A549 (cell line): Measurements from ENCODE around the gene TAF1A. TPM values are rescaled to one million over a fixed set of nuclear protein-coding genes. Genes with fewer than 3 reads are reported as not detected.

ENCODE experiments used
- ATAC-seq, 2 experiments: fragments of 200-7000 bp in 1 of 2; fragments of >200 bp in 1 of 2; cut with Nextera tagmentation in 1 of 2; cut with Tn5 transposase in 1 of 2; 3 replicates each; pipeline versions ENCODE4 v1.8.0 to v1.9.1; 2018 to 2020; ENCODE audit warnings: mild to moderate bottlenecking in 1 of 2, moderate library complexity in 1 of 2
- CTCF ChIA-PET: fragments of 300-600 bp; sonication (Branson Sonifier 250); formaldehyde crosslinking; extraction: SDS; loops from one replicate; lab custom pipeline; 2021; ENCODE audit warnings: antibody characterized with exemption, inconsistent platforms; lab: Yijun Ruan, JAX
- POLR2A ChIA-PET: fragments of 350-600 bp; formaldehyde crosslinking; extraction: SDS; loops from one replicate; lab custom pipeline; 2021; ENCODE audit warnings: antibody characterized with exemption, inconsistent platforms; lab: Yijun Ruan, JAX
- DNase-seq, 2 experiments: peaks; one replicate each; pipeline versions ENCODE4 v3.0.0 to v3.0.0-alpha.2; 2011 to 2016; ENCODE audit warnings: low read depth in 1 of 2, low spot score in 1 of 2
- FAIRE-seq: peaks from 2 replicates; lab custom pipeline; 2011; peaks lifted over from hg19 to GRCh38; lab: Jason Lieb, UNC
- H3K27ac ChIP-seq, 2 experiments: fragments of >200 bp; sonication (Bioruptor Twin); formaldehyde crosslinking; 3 replicates each; pipeline ENCODE4 v1.5.1; 2016 to 2017
- H3K4me1 ChIP-seq: fragments of >200 bp; sonication (Bioruptor Twin); formaldehyde crosslinking; 3 replicates; pipeline ENCODE4 v1.6.1; 2016
- H3K4me2 ChIP-seq: fragments of >200 bp; sonication (Bioruptor Twin); formaldehyde crosslinking; 3 replicates; pipeline ENCODE4 v1.6.1; 2016
- H3K4me3 ChIP-seq: fragments of >200 bp; sonication (Bioruptor Twin); formaldehyde crosslinking; 3 replicates; pipeline ENCODE4 v1.5.1; 2016
- H3K9me3 ChIP-seq: fragments of >200 bp; sonication (Bioruptor Twin); formaldehyde crosslinking; 3 replicates; pipeline ENCODE4 v1.6.1; 2016
- BHLHE40 ChIP-seq: IDR thresholded peaks from 2 replicates; pipeline ENCODE4 v1.6.1; 2012; ENCODE audit warnings: low read depth, low read length, inconsistent platforms
- CHD2 ChIP-seq: fragments of 150-350 bp; IDR thresholded peaks from 2 replicates; pipeline ENCODE4 v1.6.1; 2014; ENCODE audit warnings: low read length; ENCODE audit not compliant: partially characterized antibody
- ELK1 ChIP-seq: fragments of 150-350 bp; IDR thresholded peaks from 2 replicates; pipeline ENCODE4 v1.6.1; 2014; ENCODE audit warnings: low read depth, mild to moderate bottlenecking, low read length
- HOXB5 ChIP-seq: fragments of 250-450 bp; sonication (Bioruptor Pico); IDR thresholded peaks from 2 replicates; pipeline ENCODE4 v1.5.0; 2020; ENCODE audit warnings: mild to moderate bottlenecking, moderate library complexity
- JUN ChIP-seq, 2 experiments: fragments of >200 bp; sonication (Bioruptor Twin); formaldehyde crosslinking; IDR thresholded peaks; 2 replicates in 1 of 2; 3 replicates in 1 of 2; pipeline ENCODE4 v1.6.1; 2016 to 2017
- JUNB ChIP-seq: fragments of >200 bp; sonication (Bioruptor Twin); formaldehyde crosslinking; IDR thresholded peaks from 2 replicates; pipeline ENCODE4 v1.6.1; 2016
- KDM1A ChIP-seq: fragments of 200-600 bp; sonication (generic); IDR thresholded peaks from 2 replicates; pipeline ENCODE4 v1.6.1; 2016; ENCODE audit warnings: low read depth, mild to moderate bottlenecking
- MYC ChIP-seq: IDR thresholded peaks from 2 replicates; pipeline ENCODE4 v1.6.1; 2012; ENCODE audit warnings: mild to moderate bottlenecking, inconsistent platforms, low read length, improper control_type of control experiment, borderline replicate concordance
- POLR2AphosphoS2 ChIP-seq: conservative IDR thresholded peaks from 2 replicates; pipeline ENCODE4 v1.6.1; 2012; ENCODE audit warnings: low read length, improper control_type of control experiment, inconsistent platforms
- RARB ChIP-seq: fragments of 250-450 bp; sonication (Bioruptor Pico); IDR thresholded peaks from 2 replicates; pipeline ENCODE4 v1.8.0; 2021; ENCODE audit warnings: mild to moderate bottlenecking, moderate library complexity
- REST ChIP-seq: fragments of 200-600 bp; sonication (generic); IDR thresholded peaks from 2 replicates; pipeline ENCODE4 v1.6.1; 2016; ENCODE audit warnings: antibody characterized with exemption, mild to moderate bottlenecking, moderate library complexity
- SREBF2 ChIP-seq: fragments of 450-650 bp; IDR thresholded peaks from 2 replicates; pipeline ENCODE4 v1.6.1; 2014; ENCODE audit warnings: mild to moderate bottlenecking, moderate library complexity
- ZNF302 ChIP-seq: fragments of 250-450 bp; sonication (Bioruptor Pico); IDR thresholded peaks from 2 replicates; pipeline ENCODE4 v1.9.0; 2021; ENCODE audit warnings: inconsistent platforms, mild to moderate bottlenecking, moderate library complexity
- WGBS: methylation state at CpG from one replicate; pipeline ENCODE4 v1.1.6; 2017; ENCODE audit errors: missing lambda C conversion rate; 5-methylcytosine and 5-hydroxymethylcytosine counted together
- polyA plus RNA-seq, 4 experiments: library from polyadenylated mRNA; depleted of rRNA in 3 of 4; stranded (reverse); fragments of >200 nt; fragmentation: RNase III in 1 of 4; extraction: RNeasy Plus Mini Kit Qiagen cat#74134 plus additional on column Dnase treatment in 1 of 4; gene quantifications; 2 replicates in 3 of 4; 3 replicates in 1 of 4; pipeline ENCODE4 v1.2.3, GENCODE V29; 2011 to 2017
- TF ChIP-seq, protein P1 (sequence below): IDR thresholded peaks from 2 replicates; pipeline ENCODE4 v1.6.1; 2012
- TF ChIP-seq, protein P2 (sequence below): fragments of >200 bp; sonication (Bioruptor Twin); formaldehyde crosslinking; IDR thresholded peaks from 2 replicates; pipeline ENCODE4 v1.6.1; 2016
- TF ChIP-seq, protein P3 (sequence below): fragments of >200 bp; sonication (Bioruptor Twin); formaldehyde crosslinking; IDR thresholded peaks from 3 replicates; pipeline ENCODE4 v1.5.1; 2016

The TAF1A gene
- polyA plus RNA-seq, 2 of the 4 experiments (the other 2 are of a cell fraction) = 11.7 to 21.7 TPM

GRCh38 chr1:222535455-222535854 lies 54.3 kb downstream of the TAF1A start:
- no peak overlapping the region for H3K4me2 ChIP-seq
- no peak overlapping the region for H3K4me3 ChIP-seq
- H3K27ac ChIP-seq = no peak overlapping the region
- ATAC-seq = no peak
- POLR2A ChIA-PET = no interaction called here
- no peaks in the 10 kb centered on the region for H3K9me3 ChIP-seq
- TF ChIP-seq, protein P1, sequence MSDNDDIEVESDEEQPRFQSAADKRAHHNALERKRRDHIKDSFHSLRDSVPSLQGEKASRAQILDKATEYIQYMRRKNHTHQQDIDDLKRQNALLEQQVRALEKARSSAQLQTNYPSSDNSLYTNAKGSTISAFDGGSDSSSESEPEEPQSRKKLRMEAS = no peak
- TF ChIP-seq JUN (IDR thresholded peaks at IDR 0.05) = no peak
- no peak for FAIRE-seq
- 77% methylated on average over 5 of the region's 5 CpGs for WGBS
- CTCF ChIA-PET = no interaction called here
- no peak for DNase-seq
- no peaks in the 10 kb centered on the region for H3K4me1 ChIP-seq

GRCh38 chr1:222530852-222531251 lies 58.9 kb downstream of the TAF1A start:
- ChIA-PET CTCF (no interaction called here), POLR2A (no interaction called here)
- no peak overlapping the region for H3K4me2 ChIP-seq
- H3K27ac ChIP-seq = no peak overlapping the region
- 68% methylated on average over 6 of the region's 6 CpGs for WGBS
- no peak for DNase-seq
- ATAC-seq = no peak
- no peak for TF ChIP-seq SREBF2
- TF ChIP-seq ZNF302 = no peak
- no peak for TF ChIP-seq ELK1
- no peak for TF ChIP-seq HOXB5
- no peak for FAIRE-seq
- H3K4me3 ChIP-seq = no peak overlapping the region
- H3K9me3 ChIP-seq = no peaks in the 10 kb centered on the region
- no peaks in the 10 kb centered on the region for H3K4me1 ChIP-seq

DNA sequence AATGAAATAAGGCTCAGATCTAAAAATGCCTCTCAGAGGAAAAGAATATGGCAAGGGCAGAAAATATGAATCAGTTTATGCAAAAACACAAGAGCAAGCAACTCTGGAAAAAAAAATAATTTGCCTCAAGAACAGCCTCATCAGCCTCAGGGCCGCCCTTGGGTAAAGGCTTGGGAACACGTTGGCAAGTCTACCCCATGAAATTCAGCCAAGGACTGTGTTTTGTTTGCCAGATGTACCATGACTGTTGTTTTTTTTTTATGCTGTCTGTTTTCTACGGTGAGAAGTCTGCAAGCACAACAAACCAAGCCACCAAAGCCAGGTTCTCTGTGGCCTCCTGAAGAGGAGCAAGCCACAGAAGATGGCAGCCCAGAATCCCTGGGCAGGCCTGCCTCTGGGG lies 59.8 kb downstream of the TAF1A start:
- CTCF ChIA-PET = no interaction called here
- 61% methylated on average over 3 of the region's 3 CpGs for WGBS
- Histone ChIP-seq H3K9me3 (no peaks in the 10 kb centered on the region), H3K4me3 (no peak overlapping the region), H3K4me2 (no peak overlapping the region), H3K27ac (no peak overlapping the region), H3K4me1 (no peaks in the 10 kb centered on the region)
- POLR2A ChIA-PET = no interaction called here
- DNase-seq (no peak), FAIRE-seq (no peak), ATAC-seq (no peak)
- TF ChIP-seq KDM1A (no peak), RARB (CRISPR knock-in tag) (no peak), CHD2 (no peak), ZNF302 (no peak), BHLHE40 (no peak), JUNB (no peak), REST (no peak), SREBF2 (no peak), POLR2AphosphoS2 (no peak), MYC (no peak)
- TF ChIP-seq, protein P2, sequence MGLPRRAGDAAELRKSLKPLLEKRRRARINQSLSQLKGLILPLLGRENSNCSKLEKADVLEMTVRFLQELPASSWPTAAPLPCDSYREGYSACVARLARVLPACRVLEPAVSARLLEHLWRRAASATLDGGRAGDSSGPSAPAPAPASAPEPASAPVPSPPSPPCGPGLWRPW = no peak
- TF ChIP-seq, protein P3, sequence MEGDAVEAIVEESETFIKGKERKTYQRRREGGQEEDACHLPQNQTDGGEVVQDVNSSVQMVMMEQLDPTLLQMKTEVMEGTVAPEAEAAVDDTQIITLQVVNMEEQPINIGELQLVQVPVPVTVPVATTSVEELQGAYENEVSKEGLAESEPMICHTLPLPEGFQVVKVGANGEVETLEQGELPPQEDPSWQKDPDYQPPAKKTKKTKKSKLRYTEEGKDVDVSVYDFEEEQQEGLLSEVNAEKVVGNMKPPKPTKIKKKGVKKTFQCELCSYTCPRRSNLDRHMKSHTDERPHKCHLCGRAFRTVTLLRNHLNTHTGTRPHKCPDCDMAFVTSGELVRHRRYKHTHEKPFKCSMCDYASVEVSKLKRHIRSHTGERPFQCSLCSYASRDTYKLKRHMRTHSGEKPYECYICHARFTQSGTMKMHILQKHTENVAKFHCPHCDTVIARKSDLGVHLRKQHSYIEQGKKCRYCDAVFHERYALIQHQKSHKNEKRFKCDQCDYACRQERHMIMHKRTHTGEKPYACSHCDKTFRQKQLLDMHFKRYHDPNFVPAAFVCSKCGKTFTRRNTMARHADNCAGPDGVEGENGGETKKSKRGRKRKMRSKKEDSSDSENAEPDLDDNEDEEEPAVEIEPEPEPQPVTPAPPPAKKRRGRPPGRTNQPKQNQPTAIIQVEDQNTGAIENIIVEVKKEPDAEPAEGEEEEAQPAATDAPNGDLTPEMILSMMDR = no peak
